GM12878 (cell line): ENCODE measurements around the gene NAV2. TPM values are rescaled to one million over a fixed set of nuclear protein-coding genes. Genes with fewer than 3 reads are reported as not detected.

Source experiments
- ATAC-seq: fragments of 200-7000 bp; cut with Tn5 transposase; 3 replicates; pipeline ENCODE4 v1.9.1; 2020; ENCODE audit warnings: mild to moderate bottlenecking, moderate library complexity
- BruUV-seq: library from RNA; stranded (reverse); fragments of 400-500 nt; replicated peaks from 2 replicates; lab custom pipeline; 2021; lab: Mats Ljungman, UMichigan
- CTCF ChIA-PET: fragments of 300-600 bp; sonication (Branson Sonifier 250); formaldehyde crosslinking; extraction: SDS; loops from one replicate; lab custom pipeline; 2021; ENCODE audit warnings: inconsistent platforms; lab: Yijun Ruan, JAX
- POLR2A ChIA-PET: fragments of 350-600 bp; formaldehyde crosslinking; extraction: SDS; loops from one replicate; lab custom pipeline; 2021; ENCODE audit warnings: inconsistent platforms; lab: Charles Lee
- RAD21 ChIA-PET: fragments of 300-600 bp; sonication (Branson Sonifier 250); formaldehyde crosslinking; loops from one replicate; lab custom pipeline; 2023; ENCODE audit warnings: antibody characterized with exemption; ENCODE audit not compliant: unreplicated experiment; lab: Charles Lee
- SMC1A ChIA-PET: fragments of 300-600 bp; sonication (Branson Sonifier 250); formaldehyde crosslinking; loops from one replicate; lab custom pipeline; 2023; ENCODE audit not compliant: unreplicated experiment, uncharacterized antibody; lab: Charles Lee
- DNase-seq: peaks from one replicate; pipeline ENCODE4 v3.0.0-alpha.2; 2011; ENCODE audit warnings: low read depth, low spot score
- FAIRE-seq: peaks from 3 replicates; lab custom pipeline; 2011; peaks lifted over from hg19 to GRCh38; lab: Jason Lieb, UNC
- H2AFZ ChIP-seq: 2 replicates; pipeline ENCODE4 v1.6.0; 2011; ENCODE audit warnings: low read depth, low read length, control low read depth; ENCODE audit not compliant: control insufficient read depth
- H3K27ac ChIP-seq: 2 replicates; pipeline ENCODE4 v1.5.1; 2011; ENCODE audit warnings: control low read depth; ENCODE audit not compliant: control insufficient read depth, insufficient read depth
- H3K27me3 ChIP-seq, 2 experiments: replicated peaks in 1 of 2; 2 replicates each; pipeline versions ENCODE4 v1.6.0 to v1.6.1; 2011; ENCODE audit warnings: low read length in 1 of 2; ENCODE audit not compliant: control insufficient read depth in 2 of 2, insufficient read depth in 2 of 2
- H3K36me3 ChIP-seq, 2 experiments: 2 replicates each; pipeline ENCODE4 v1.5.1; 2011; ENCODE audit warnings: low read length in 1 of 2; ENCODE audit not compliant: control insufficient read depth in 2 of 2, insufficient read depth in 2 of 2
- H3K4me1 ChIP-seq: 2 replicates; pipeline ENCODE4 v1.6.1; 2011; ENCODE audit warnings: mild to moderate bottlenecking, low read length, moderate library complexity, mixed read lengths; ENCODE audit not compliant: control insufficient read depth, insufficient read depth
- H3K4me2 ChIP-seq: 2 replicates; pipeline ENCODE4 v1.6.0; 2011; ENCODE audit warnings: control low read depth; ENCODE audit not compliant: control insufficient read depth, insufficient read depth
- H3K4me3 ChIP-seq: fragments of 200-600 bp; sonication (generic); 2 replicates; pipeline ENCODE4 v1.5.1; 2016
- H3K79me2 ChIP-seq: 2 replicates; pipeline ENCODE4 v1.6.0; 2011; ENCODE audit warnings: low read length; ENCODE audit not compliant: control insufficient read depth, insufficient read depth
- H3K9ac ChIP-seq: 2 replicates; pipeline ENCODE4 v1.8.0; 2011; ENCODE audit warnings: low read length, control low read depth, mixed read lengths; ENCODE audit not compliant: control insufficient read depth, insufficient read depth
- H3K9me3 ChIP-seq: replicated peaks from 3 replicates; pipeline ENCODE4 v1.5.1; 2011; ENCODE audit warnings: mild to moderate bottlenecking, low read length; ENCODE audit not compliant: control insufficient read depth, insufficient read depth
- H4K20me1 ChIP-seq: 2 replicates; pipeline ENCODE4 v1.6.0; 2011; ENCODE audit not compliant: control insufficient read depth, insufficient read depth
- BCL11A ChIP-seq: IDR thresholded peaks from 2 replicates; pipeline ENCODE4 v1.6.1; 2011; ENCODE audit warnings: low read depth, low read length
- CBX5 ChIP-seq: sonication (generic); IDR thresholded peaks from 2 replicates; pipeline ENCODE4 v1.6.1; 2016; ENCODE audit warnings: low read depth, moderate library complexity, mild to moderate bottlenecking, inconsistent platforms
- CEBPB ChIP-seq, 2 experiments: fragments of 150-350 bp in 1 of 2; IDR thresholded peaks; 2 replicates each; pipeline ENCODE4 v1.6.1; 2012 to 2014; ENCODE audit warnings: low read depth in 2 of 2, low read length in 2 of 2, borderline replicate concordance in 1 of 2, inconsistent platforms in 1 of 2
- CHD4 ChIP-seq: fragments of 200-600 bp; sonication (generic); IDR thresholded peaks from 2 replicates; pipeline ENCODE4 v1.6.1; 2016; ENCODE audit warnings: mild to moderate bottlenecking
- DPF2 ChIP-seq: fragments of 450-650 bp; IDR thresholded peaks from 2 replicates; pipeline ENCODE4 v1.6.1; 2017; ENCODE audit warnings: mild to moderate bottlenecking
- HDAC2 ChIP-seq: fragments of 200-600 bp; sonication (generic); IDR thresholded peaks from 2 replicates; pipeline ENCODE4 v1.6.1; 2017
- MEF2B ChIP-seq: fragments of 450-650 bp; IDR thresholded peaks from 2 replicates; pipeline ENCODE4 v1.6.1; 2018; ENCODE audit warnings: mild to moderate bottlenecking, moderate library complexity; ENCODE audit not compliant: partially characterized antibody, poor library complexity, severe bottlenecking
- MXI1 ChIP-seq: fragments of 150-350 bp; IDR thresholded peaks from 2 replicates; pipeline ENCODE4 v1.6.1; 2011; ENCODE audit warnings: low read depth, mild to moderate bottlenecking, inconsistent platforms, low read length, improper control_type of control experiment
- SUZ12 ChIP-seq: fragments of 200-600 bp; sonication (generic); IDR thresholded peaks from one replicate; pipeline ENCODE4 v1.6.1; 2018; ENCODE audit warnings: antibody characterized with exemption, mild to moderate bottlenecking; ENCODE audit not compliant: unreplicated experiment
- WGBS: methylation state at CpG from one replicate; pipeline ENCODE4 v1.1.6; 2016; ENCODE audit warnings: low lambda C conversion rate; ENCODE audit not compliant: insufficient replicate concordance, insufficient coverage; ENCODE audit errors: missing lambda C conversion rate; 5-methylcytosine and 5-hydroxymethylcytosine counted together
- in situ Hi-C: fragments of 300-500 bp; cut with MboI; formaldehyde crosslinking; loops from 9 replicates; pipeline ENCODE4 v1.14.3; 2018; ENCODE audit warnings: mixed read lengths
- intact Hi-C: fragments of 100-400 bp; cut with micrococcal nuclease; formaldehyde crosslinking; loops from one replicate; pipeline ENCODE4 v1.14.2; 2022; ENCODE audit not compliant: unreplicated experiment
- polyA plus RNA-seq, 11 experiments: library from polyadenylated mRNA; depleted of rRNA in 4 of 11; unstranded in 6 of 11; stranded (reverse) in 5 of 11; fragments of >200 nt; fragmentation: Nextera tagmentation in 4 of 11; fragmentation: Illumina TruSeq in 1 of 11; extraction: Ambion mirVana in 4 of 11; extraction: Trizol in 1 of 11; gene quantifications; 1 replicate in 1 of 11; 2 replicates in 10 of 11; pipeline versions ENCODE4 v1.2.1 to v1.2.3, GENCODE V29; 2011 to 2016; ENCODE audit warnings: inconsistent platforms in 2 of 11, missing spikeins in 2 of 11, low read depth in 1 of 11
- total RNA-seq, 4 experiments: library from RNA; depleted of rRNA in 3 of 4; stranded (reverse); fragments of >200 nt in 3 of 4; fragmentation: Illumina TruSeq in 1 of 4; extraction: Trizol in 1 of 4; gene quantifications; 2 replicates each; pipeline versions ENCODE4 v1.2.1 to v1.2.3, GENCODE V29; 2013 to 2021
- TF ChIP-seq, protein P1 (sequence below): IDR thresholded peaks from 2 replicates; pipeline ENCODE4 v1.6.1; 2012; ENCODE audit warnings: improper control_type of control experiment, low read depth, low read length; ENCODE audit not compliant: insufficient replicate concordance
- TF ChIP-seq, protein P2 (sequence below): fragments of 450-650 bp; IDR thresholded peaks from 2 replicates; pipeline ENCODE4 v1.6.1; 2018; ENCODE audit warnings: borderline replicate concordance, mild to moderate bottlenecking; ENCODE audit not compliant: partially characterized antibody
- TF ChIP-seq, protein P3 (sequence below): fragments of 450-650 bp; conservative IDR thresholded peaks from 2 replicates; pipeline ENCODE4 v1.6.1; 2017; ENCODE audit warnings: mild to moderate bottlenecking, moderate library complexity

The NAV2 gene
- total and polyA plus RNA-seq, 10 of the 15 experiments (the other 5 are each of a cell fraction or from before 2014, with no cell fraction given): 0.35 to 6.1 (median 1.1) TPM

DNA sequence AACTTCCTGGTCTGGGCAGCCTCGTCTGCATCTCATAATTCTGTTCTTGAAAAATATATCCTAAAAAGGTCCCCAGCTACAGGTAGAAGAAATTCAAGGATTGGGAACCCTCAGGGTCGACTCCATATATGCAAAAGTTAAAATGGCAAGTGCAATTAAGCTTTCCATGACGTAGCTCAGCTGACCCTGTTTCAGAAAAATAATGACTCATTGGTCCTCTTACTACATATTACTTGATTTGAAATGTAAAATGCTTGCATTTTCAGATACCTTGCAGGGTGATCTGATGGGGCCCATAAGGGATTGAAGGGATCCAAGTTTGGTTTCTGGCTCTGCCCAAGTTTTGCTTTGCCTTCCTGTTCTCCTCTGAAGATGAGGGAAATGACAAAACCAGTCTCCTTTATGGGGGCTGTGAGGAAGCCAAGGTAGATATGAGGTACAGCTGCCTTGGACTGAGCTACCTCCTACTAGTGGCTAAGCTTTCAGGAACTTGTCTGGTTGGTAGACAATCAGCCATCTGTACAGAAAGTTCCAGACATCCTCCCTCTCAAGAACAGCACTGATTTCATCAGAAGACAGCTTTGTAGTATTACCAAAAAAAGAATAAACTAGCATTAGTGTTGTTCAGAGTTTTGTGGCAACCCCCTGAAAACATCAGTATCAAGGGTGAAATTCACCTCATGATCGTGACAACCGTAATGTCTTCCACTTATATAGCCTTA is 270.3 kb downstream of the NAV2 start:
- POLR2A ChIA-PET: no interaction called here
- SMC1A ChIA-PET: interaction anchor here (1.0 to 2.5 kb wide), 7 partner anchors 8 to 75 kb away, joined by 3 to 7 read pairs (median 5); no protein-coding TSS in a partner anchor
- Histone ChIP-seq H3K4me1 (peaks cover 12% of the 10 kb centered on the region), H3K79me2 (no peaks in the 10 kb centered on the region), H3K36me3 (no peaks in the 10 kb centered on the region), H3K9me3 (no peaks in the 10 kb centered on the region), H3K4me3 (no peak overlapping the region), H3K27me3 (no peaks in the 10 kb centered on the region), H4K20me1 (no peaks in the 10 kb centered on the region), H3K27ac (no peak overlapping the region), H2AFZ (no peak overlapping the region), H3K4me2 (no peak overlapping the region)
- in situ Hi-C loops (no loop called here), intact Hi-C loops (no loop called here)
- RAD21 ChIA-PET: no interaction called here
- FAIRE-seq (no peak), DNase-seq (no peak), ATAC-seq (no peak)
- CTCF ChIA-PET: interaction anchor here (0.9 kb wide), 1 partner anchor 99 kb away, joined by 3 read pairs; no protein-coding TSS in a partner anchor
- BruUV-seq: no TSS peak
- TF ChIP-seq, protein P1, sequence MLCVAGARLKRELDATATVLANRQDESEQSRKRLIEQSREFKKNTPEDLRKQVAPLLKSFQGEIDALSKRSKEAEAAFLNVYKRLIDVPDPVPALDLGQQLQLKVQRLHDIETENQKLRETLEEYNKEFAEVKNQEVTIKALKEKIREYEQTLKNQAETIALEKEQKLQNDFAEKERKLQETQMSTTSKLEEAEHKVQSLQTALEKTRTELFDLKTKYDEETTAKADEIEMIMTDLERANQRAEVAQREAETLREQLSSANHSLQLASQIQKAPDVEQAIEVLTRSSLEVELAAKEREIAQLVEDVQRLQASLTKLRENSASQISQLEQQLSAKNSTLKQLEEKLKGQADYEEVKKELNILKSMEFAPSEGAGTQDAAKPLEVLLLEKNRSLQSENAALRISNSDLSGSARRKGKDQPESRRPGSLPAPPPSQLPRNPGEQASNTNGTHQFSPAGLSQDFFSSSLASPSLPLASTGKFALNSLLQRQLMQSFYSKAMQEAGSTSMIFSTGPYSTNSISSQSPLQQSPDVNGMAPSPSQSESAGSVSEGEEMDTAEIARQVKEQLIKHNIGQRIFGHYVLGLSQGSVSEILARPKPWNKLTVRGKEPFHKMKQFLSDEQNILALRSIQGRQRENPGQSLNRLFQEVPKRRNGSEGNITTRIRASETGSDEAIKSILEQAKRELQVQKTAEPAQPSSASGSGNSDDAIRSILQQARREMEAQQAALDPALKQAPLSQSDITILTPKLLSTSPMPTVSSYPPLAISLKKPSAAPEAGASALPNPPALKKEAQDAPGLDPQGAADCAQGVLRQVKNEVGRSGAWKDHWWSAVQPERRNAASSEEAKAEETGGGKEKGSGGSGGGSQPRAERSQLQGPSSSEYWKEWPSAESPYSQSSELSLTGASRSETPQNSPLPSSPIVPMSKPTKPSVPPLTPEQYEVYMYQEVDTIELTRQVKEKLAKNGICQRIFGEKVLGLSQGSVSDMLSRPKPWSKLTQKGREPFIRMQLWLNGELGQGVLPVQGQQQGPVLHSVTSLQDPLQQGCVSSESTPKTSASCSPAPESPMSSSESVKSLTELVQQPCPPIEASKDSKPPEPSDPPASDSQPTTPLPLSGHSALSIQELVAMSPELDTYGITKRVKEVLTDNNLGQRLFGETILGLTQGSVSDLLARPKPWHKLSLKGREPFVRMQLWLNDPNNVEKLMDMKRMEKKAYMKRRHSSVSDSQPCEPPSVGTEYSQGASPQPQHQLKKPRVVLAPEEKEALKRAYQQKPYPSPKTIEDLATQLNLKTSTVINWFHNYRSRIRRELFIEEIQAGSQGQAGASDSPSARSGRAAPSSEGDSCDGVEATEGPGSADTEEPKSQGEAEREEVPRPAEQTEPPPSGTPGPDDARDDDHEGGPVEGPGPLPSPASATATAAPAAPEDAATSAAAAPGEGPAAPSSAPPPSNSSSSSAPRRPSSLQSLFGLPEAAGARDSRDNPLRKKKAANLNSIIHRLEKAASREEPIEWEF: no peak
- no peak for TF ChIP-seq DPF2
- TF ChIP-seq CHD4: no peak
- TF ChIP-seq HDAC2: no peak
- TF ChIP-seq SUZ12: no peak
- TF ChIP-seq, protein P2, sequence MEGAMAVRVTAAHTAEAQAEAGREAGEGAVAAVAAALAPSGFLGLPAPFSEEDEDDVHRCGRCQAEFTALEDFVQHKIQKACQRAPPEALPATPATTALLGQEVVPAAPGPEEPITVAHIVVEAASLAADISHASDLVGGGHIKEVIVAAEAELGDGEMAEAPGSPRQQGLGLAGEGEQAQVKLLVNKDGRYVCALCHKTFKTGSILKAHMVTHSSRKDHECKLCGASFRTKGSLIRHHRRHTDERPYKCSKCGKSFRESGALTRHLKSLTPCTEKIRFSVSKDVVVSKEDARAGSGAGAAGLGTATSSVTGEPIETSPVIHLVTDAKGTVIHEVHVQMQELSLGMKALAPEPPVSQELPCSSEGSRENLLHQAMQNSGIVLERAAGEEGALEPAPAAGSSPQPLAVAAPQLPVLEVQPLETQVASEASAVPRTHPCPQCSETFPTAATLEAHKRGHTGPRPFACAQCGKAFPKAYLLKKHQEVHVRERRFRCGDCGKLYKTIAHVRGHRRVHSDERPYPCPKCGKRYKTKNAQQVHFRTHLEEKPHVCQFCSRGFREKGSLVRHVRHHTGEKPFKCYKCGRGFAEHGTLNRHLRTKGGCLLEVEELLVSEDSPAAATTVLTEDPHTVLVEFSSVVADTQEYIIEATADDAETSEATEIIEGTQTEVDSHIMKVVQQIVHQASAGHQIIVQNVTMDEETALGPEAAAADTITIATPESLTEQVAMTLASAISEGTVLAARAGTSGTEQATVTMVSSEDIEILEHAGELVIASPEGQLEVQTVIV: no peak
- TF ChIP-seq CBX5: no peak
- TF ChIP-seq, protein P3, sequence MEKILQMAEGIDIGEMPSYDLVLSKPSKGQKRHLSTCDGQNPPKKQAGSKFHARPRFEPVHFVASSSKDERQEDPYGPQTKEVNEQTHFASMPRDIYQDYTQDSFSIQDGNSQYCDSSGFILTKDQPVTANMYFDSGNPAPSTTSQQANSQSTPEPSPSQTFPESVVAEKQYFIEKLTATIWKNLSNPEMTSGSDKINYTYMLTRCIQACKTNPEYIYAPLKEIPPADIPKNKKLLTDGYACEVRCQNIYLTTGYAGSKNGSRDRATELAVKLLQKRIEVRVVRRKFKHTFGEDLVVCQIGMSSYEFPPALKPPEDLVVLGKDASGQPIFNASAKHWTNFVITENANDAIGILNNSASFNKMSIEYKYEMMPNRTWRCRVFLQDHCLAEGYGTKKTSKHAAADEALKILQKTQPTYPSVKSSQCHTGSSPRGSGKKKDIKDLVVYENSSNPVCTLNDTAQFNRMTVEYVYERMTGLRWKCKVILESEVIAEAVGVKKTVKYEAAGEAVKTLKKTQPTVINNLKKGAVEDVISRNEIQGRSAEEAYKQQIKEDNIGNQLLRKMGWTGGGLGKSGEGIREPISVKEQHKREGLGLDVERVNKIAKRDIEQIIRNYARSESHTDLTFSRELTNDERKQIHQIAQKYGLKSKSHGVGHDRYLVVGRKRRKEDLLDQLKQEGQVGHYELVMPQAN: no peak
- TF ChIP-seq MEF2B: no peak
- TF ChIP-seq MXI1: no peak
- no peak for TF ChIP-seq BCL11A
- TF ChIP-seq CEBPB (IDR thresholded peaks at IDR 0.05; ENCODE audit: borderline replicate concordance in 1 of 2, low read depth in 2 of 2, low read length in 2 of 2): no peak
- TF ChIP-seq, all 136 proteins: peak for 0
- 51% methylated on average over 5 of the region's 5 CpGs for WGBS
- no peak overlapping the region for H3K9ac ChIP-seq
